ENCODE data around the gene DEFB132. TPM values are rescaled to one million over a fixed set of nuclear protein-coding genes. Genes with fewer than 3 reads are reported as not detected.

Gene DEFB132
- total and polyA plus RNA-seq, 2 donors (not counting 3 experiments of a cell fraction or from before 2014, with no cell fraction given), result not detected

- dilution Hi-C loops (cut with MboI; ENCODE audit: extremely low pct_ligation_motif_present, low sequenced_read_pairs), result no loop called here
- TSS peak; percentile 57 for BruUV-seq (replicated peaks)
Observed at GRCh38 chr20:290084-290831, 32.7 kb downstream of the DEFB132 start, which contains the start of gene C20orf96. Gene C20orf96 (minus strand): TSS chr20:290750. CDS start chr20:290610, 140 bp downstream.

More at GRCh38 chr20:290084-290831, 32.7 kb downstream of the DEFB132 start, which contains the start of gene C20orf96:
- Histone ChIP-seq H3K4me1 (ENCODE audit: control insufficient read depth, extremely low read depth, insufficient read depth, low read length) (peaks cover 27% of the 10 kb centered on the region), H3K79me2 (ENCODE audit: control insufficient read depth, insufficient read depth, low read length) (peaks cover 11% of the 10 kb centered on the region), H3K27me3 (ENCODE audit: control insufficient read depth in 2 of 2, insufficient read depth in 2 of 2, low read length in 2 of 2) (no peaks in the 10 kb centered on the region), H3K9ac (replicated peaks; ENCODE audit: extremely low read depth, insufficient read depth, low read length) (peak within 1 kb of the TSS; percentile 78), H4K20me1 (replicated peaks; ENCODE audit: control insufficient read depth, extremely low read depth, insufficient read depth, low read length) (no peaks in the 10 kb centered on the region), H2AFZ (ENCODE audit: low read depth, low read length) (peak within 1 kb of the TSS; percentile 87), H3K36me3 (ENCODE audit: control insufficient read depth in 2 of 2, extremely low read depth in 1 of 2, insufficient read depth in 2 of 2, low read length in 2 of 2) (no peaks in the 10 kb centered on the region), H3K9me1 (replicated peaks; ENCODE audit: control insufficient read depth, extremely low read depth, insufficient read depth, low read length) (no peaks in the 10 kb centered on the region), H3K27ac (ENCODE audit: insufficient read depth, low read depth, low read length) (peak within 1 kb of the TSS; percentile 54), H3K4me3 (replicated peaks in 1 of 3; ENCODE audit: insufficient read depth in 1 of 3, low read depth in 1 of 3, low read length in 3 of 3) (peak within 1 kb of the TSS; percentile 82 to 98 (median 87)), H3K9me3 (replicated peaks; ENCODE audit: control insufficient read depth, insufficient read depth, low read length) (no peaks in the 10 kb centered on the region), H3K4me2 (ENCODE audit: insufficient read depth, low read length) (peak within 1 kb of the TSS; percentile 86)
- ChIA-PET CTCF (interaction anchor here (1.9 kb wide), 1 partner anchor 24 kb away, joined by 5 read pairs; no protein-coding TSS in a partner anchor), POLR2A (no interaction called here)
- FAIRE-seq (peak; percentile 98), DNase-seq (ENCODE audit: low read depth, low spot score) (peak; percentile 94)
- TF ChIP-seq FOS (IDR thresholded peaks at IDR 0.05; ENCODE audit: borderline replicate concordance, insufficient read depth, low read length), result no peak
- TF ChIP-seq GATA2 (IDR thresholded peaks at IDR 0.05; ENCODE audit: insufficient read depth, insufficient read length, low read depth, low read length), result no peak
- peak; percentile 22 to 62 for TF ChIP-seq CTCF (IDR thresholded peaks at IDR 0.05; ENCODE audit: extremely low read depth in 1 of 2, insufficient read depth in 1 of 2, low read depth in 1 of 2, low read length in 2 of 2)
- peak; percentile 46 for TF ChIP-seq POLR2AphosphoS5 (IDR thresholded peaks at IDR 0.05; ENCODE audit: insufficient read depth, low read depth, low read length)
- TF ChIP-seq POLR2A (IDR thresholded peaks at IDR 0.05; ENCODE audit: low read depth, low read length), result peak; percentile 70
- TF ChIP-seq JUN (IDR thresholded peaks at IDR 0.05; ENCODE audit: borderline replicate concordance, insufficient read depth, insufficient read length, low read depth), result no peak
- intact Hi-C loops (cut with micrococcal nuclease), result loop anchor here (1.0 kb wide), 3 partner anchors 8 to 37 kb away; no protein-coding TSS in a partner anchor

Data from endothelial cell of umbilical vein (primary cell).